ENCODE results near the gene GRM7. TPM values are rescaled to one million over a fixed set of nuclear protein-coding genes. Genes with fewer than 3 reads are reported as not detected.

The GRM7 gene
- total RNA-seq, 4 donors from 2014 or later, result not detected

DNA sequence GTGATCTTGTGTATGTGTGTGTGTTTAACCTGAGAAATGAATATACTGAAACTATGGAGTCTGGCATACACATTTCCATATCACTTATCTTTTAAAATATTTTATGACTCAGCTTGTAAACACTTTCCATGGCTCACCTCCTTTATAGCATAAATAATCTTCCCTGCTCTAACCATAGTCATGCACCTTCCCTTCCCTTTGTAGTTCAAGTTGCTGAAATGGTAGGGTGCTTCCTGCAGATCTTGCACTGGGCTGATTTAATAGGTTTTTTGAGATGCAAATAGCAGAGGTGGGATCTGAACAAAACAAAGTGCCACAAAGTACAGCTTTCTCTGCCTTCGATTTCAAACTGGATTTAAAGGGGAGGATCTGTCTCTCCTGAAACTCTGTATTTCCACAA lies 928.0 kb downstream of the GRM7 start:
- Histone ChIP-seq H3K9me3 (no peaks in the 10 kb centered on the region), H3K4me3 (no peak overlapping the region), H3K27me3 (no peaks in the 10 kb centered on the region), H3K36me3 (no peaks in the 10 kb centered on the region), H3K27ac (no peak overlapping the region), H3K4me1 (no peaks in the 10 kb centered on the region)
- in situ Hi-C loops (cut with MboI; ENCODE audit: low sequenced_read_pairs in 4 of 4), result no loop called here
- DNase-seq, result no peak
- ATAC-seq, result no peak
- TF ChIP-seq POLR2A (IDR thresholded peaks at IDR 0.05), result no peak
- TF ChIP-seq, protein P1, sequence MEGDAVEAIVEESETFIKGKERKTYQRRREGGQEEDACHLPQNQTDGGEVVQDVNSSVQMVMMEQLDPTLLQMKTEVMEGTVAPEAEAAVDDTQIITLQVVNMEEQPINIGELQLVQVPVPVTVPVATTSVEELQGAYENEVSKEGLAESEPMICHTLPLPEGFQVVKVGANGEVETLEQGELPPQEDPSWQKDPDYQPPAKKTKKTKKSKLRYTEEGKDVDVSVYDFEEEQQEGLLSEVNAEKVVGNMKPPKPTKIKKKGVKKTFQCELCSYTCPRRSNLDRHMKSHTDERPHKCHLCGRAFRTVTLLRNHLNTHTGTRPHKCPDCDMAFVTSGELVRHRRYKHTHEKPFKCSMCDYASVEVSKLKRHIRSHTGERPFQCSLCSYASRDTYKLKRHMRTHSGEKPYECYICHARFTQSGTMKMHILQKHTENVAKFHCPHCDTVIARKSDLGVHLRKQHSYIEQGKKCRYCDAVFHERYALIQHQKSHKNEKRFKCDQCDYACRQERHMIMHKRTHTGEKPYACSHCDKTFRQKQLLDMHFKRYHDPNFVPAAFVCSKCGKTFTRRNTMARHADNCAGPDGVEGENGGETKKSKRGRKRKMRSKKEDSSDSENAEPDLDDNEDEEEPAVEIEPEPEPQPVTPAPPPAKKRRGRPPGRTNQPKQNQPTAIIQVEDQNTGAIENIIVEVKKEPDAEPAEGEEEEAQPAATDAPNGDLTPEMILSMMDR (IDR thresholded peaks at IDR 0.05 in 4 of 5, conservative IDR thresholded peaks at IDR 0.05 in 1 of 5), result no peak
- intact Hi-C loops (cut with DNase I; ENCODE audit: low total_unique reads), result no loop called here

DNA sequence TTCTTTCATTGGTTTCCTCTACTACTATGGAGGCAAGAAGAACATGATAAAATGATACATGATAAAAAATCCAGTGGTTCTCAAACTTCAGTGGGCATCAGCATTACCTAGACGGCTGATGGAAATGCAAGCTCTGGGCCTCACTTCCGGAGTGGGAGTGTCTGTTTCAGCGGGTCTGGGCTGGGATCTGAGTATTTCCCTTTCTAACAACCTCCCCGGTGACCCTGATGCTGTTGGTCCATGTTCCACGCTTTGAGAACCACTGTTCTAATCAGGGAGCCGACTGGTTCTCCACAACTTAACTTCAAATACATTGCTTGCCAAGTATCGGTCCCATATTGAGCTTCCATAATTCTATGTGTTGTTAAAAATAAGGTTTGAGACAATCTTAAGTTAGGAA lies 928.4 kb downstream of the GRM7 start:
- ATAC-seq, result no peak
- Histone ChIP-seq H3K4me1 (no peaks in the 10 kb centered on the region), H3K27ac (no peak overlapping the region), H3K4me3 (no peak overlapping the region), H3K27me3 (no peaks in the 10 kb centered on the region), H3K9me3 (no peaks in the 10 kb centered on the region), H3K36me3 (no peaks in the 10 kb centered on the region)
- intact Hi-C loops (cut with DNase I; ENCODE audit: low total_unique reads) (no loop called here), in situ Hi-C loops (cut with MboI; ENCODE audit: low sequenced_read_pairs in 4 of 4) (no loop called here)
- TF ChIP-seq, protein P1 (IDR thresholded peaks at IDR 0.05 in 4 of 5, conservative IDR thresholded peaks at IDR 0.05 in 1 of 5), result no peak
- no peak for TF ChIP-seq POLR2A (IDR thresholded peaks at IDR 0.05)
- DNase-seq, result no peak

DNA sequence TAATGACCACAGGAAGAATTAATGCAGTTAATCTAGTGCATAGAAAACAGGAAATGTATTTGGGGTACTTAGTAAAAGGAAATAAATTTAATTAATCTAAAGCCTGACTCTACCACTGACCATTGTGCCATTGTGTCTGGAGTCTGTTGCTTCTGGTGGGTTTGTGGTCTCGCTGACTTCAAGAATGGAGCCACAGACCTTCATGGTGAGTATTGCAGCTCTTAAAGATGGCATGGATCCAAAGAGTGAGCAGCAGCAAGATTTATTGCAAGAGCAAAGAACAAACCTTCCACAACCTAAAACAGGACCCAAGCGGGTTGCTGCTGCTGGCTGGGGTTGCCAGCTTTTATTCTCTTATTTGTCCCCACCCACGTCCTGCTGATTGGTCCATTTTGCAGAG lies 929.2 kb downstream of the GRM7 start:
- intact Hi-C loops (cut with DNase I; ENCODE audit: low total_unique reads), result no loop called here
- H3K27me3 ChIP-seq, result no peaks in the 10 kb centered on the region
- DNase-seq (no peak), ATAC-seq (no peak)
- H3K4me3 ChIP-seq, result no peak overlapping the region
- in situ Hi-C loops (cut with MboI; ENCODE audit: low sequenced_read_pairs in 4 of 4), result no loop called here
- no peak overlapping the region for H3K27ac ChIP-seq
- TF ChIP-seq, protein P1 (IDR thresholded peaks at IDR 0.05 in 4 of 5, conservative IDR thresholded peaks at IDR 0.05 in 1 of 5), result no peak
- TF ChIP-seq POLR2A (IDR thresholded peaks at IDR 0.05), result no peak
- no peaks in the 10 kb centered on the region for H3K36me3 ChIP-seq
- no peaks in the 10 kb centered on the region for H3K4me1 ChIP-seq
- H3K9me3 ChIP-seq, result no peaks in the 10 kb centered on the region

Measured in gastrocnemius medialis (tissue), 4 donors.